HepG2 (cell line): Measurements from ENCODE around the gene VEZF1. TPM values are rescaled to one million over a fixed set of nuclear protein-coding genes. Genes with fewer than 3 reads are reported as not detected.

ENCODE experiments used
- CCDC6 ChIP-seq: sonication (generic); formaldehyde crosslinking; IDR thresholded peaks from 2 replicates; pipeline ENCODE4 v1.8.1; 2022; ENCODE audit warnings: mild to moderate bottlenecking, missing genetic modification reagents, moderate library complexity
- ELF1 ChIP-seq: sonication (generic); formaldehyde crosslinking; IDR thresholded peaks from 2 replicates; pipeline ENCODE4 v1.4.0; 2020; ENCODE audit warnings: missing genetic modification reagents
- GABPA ChIP-seq, 2 experiments: IDR thresholded peaks; 2 replicates each; pipeline ENCODE4 v1.6.1; 2011 to 2016; ENCODE audit warnings: low read depth in 2 of 2, low read length in 1 of 2, missing biosample characterization in 1 of 2, missing genetic modification characterization in 1 of 2
- MIXL1 ChIP-seq: IDR thresholded peaks from 2 replicates; pipeline ENCODE4 v1.6.1; 2016
- NR2C2 ChIP-seq: sonication (generic); formaldehyde crosslinking; IDR thresholded peaks from 2 replicates; pipeline ENCODE4 v1.4.0; 2020; ENCODE audit warnings: missing genetic modification reagents, mild to moderate bottlenecking, moderate library complexity, borderline replicate concordance
- PHF21A ChIP-seq: sonication (generic); formaldehyde crosslinking; IDR thresholded peaks from 2 replicates; pipeline ENCODE4 v1.5.0; 2020; ENCODE audit warnings: mild to moderate bottlenecking, missing genetic modification reagents
- SP1 ChIP-seq, 2 experiments: fragments of 450-650 bp in 1 of 2; sonication (generic) in 1 of 2; formaldehyde crosslinking in 1 of 2; IDR thresholded peaks; 2 replicates each; pipeline versions ENCODE4 v1.4.0 to v1.6.1; 2016 to 2020; ENCODE audit warnings: missing genetic modification reagents in 1 of 2
- WIZ ChIP-seq: sonication (generic); formaldehyde crosslinking; IDR thresholded peaks from 2 replicates; pipeline ENCODE4 v1.5.1; 2020; ENCODE audit warnings: mild to moderate bottlenecking, missing genetic modification reagents
- XBP1 ChIP-seq: sonication (generic); formaldehyde crosslinking; IDR thresholded peaks from 2 replicates; pipeline ENCODE4 v1.5.0; 2020; ENCODE audit warnings: missing genetic modification reagents
- ZNF143 ChIP-seq: sonication (generic); formaldehyde crosslinking; IDR thresholded peaks from 2 replicates; pipeline ENCODE4 v1.4.0; 2020; ENCODE audit warnings: missing genetic modification reagents
- ZNF432 ChIP-seq: sonication (generic); formaldehyde crosslinking; IDR thresholded peaks from 2 replicates; pipeline ENCODE4 v1.5.0; 2020; ENCODE audit warnings: missing genetic modification reagents, mild to moderate bottlenecking, borderline replicate concordance
- ZNF720 ChIP-seq: sonication (generic); formaldehyde crosslinking; IDR thresholded peaks from 2 replicates; pipeline ENCODE4 v1.4.0; 2020; ENCODE audit warnings: missing genetic modification reagents
- ZNF788 ChIP-seq: sonication (generic); formaldehyde crosslinking; IDR thresholded peaks from 2 replicates; pipeline ENCODE4 v1.5.0; 2020; ENCODE audit warnings: mild to moderate bottlenecking, missing genetic modification reagents, borderline replicate concordance
- polyA plus RNA-seq, 8 experiments: library from polyadenylated mRNA; depleted of rRNA in 3 of 8; stranded (reverse) in 7 of 8; unstranded in 1 of 8; fragments of >200 nt; fragmentation: Illumina TruSeq in 4 of 8; extraction: Trizol in 4 of 8; gene quantifications; 2 replicates each; pipeline versions ENCODE4 v1.2.1 to v1.2.3, GENCODE V29; 2011 to 2016; ENCODE audit warnings: low read depth in 4 of 8, missing spikeins in 1 of 8, mixed read lengths in 1 of 8; ENCODE audit not compliant: insufficient read depth in 1 of 8
- total RNA-seq, 5 experiments: library from RNA; depleted of rRNA; stranded (reverse); fragments of >200 nt; fragmentation: Illumina TruSeq; extraction: Trizol; gene quantifications; 2 replicates each; pipeline ENCODE4 v1.2.3, GENCODE V29; 2016; ENCODE audit warnings: low read depth in 1 of 5
- TF ChIP-seq, protein P1 (sequence below): IDR thresholded peaks from 2 replicates; pipeline ENCODE4 v1.6.1; 2016; ENCODE audit warnings: missing compliant biosample characterization, missing genetic modification reagents, borderline replicate concordance
- TF ChIP-seq, protein P2 (sequence below): IDR thresholded peaks from 2 replicates; pipeline ENCODE4 v1.6.1; 2012; ENCODE audit warnings: low read depth, low read length, improper control_type of control experiment
- TF ChIP-seq, protein P3 (sequence below): sonication (generic); formaldehyde crosslinking; IDR thresholded peaks from 2 replicates; pipeline ENCODE4 v1.4.0; 2020; ENCODE audit warnings: mild to moderate bottlenecking, low read depth, missing genetic modification reagents
- TF ChIP-seq, protein P4 (sequence below): IDR thresholded peaks from 2 replicates; pipeline ENCODE4 v1.6.1; 2016; ENCODE audit warnings: low read depth
- TF ChIP-seq, protein P5 (sequence below): sonication (generic); formaldehyde crosslinking; IDR thresholded peaks from 2 replicates; pipeline ENCODE4 v1.8.0; 2022; ENCODE audit warnings: mild to moderate bottlenecking, missing genetic modification reagents, moderate library complexity
- TF ChIP-seq, protein P6 (sequence below): sonication (generic); formaldehyde crosslinking; IDR thresholded peaks from 2 replicates; pipeline ENCODE4 v1.8.0; 2022; ENCODE audit warnings: missing genetic modification reagents, low read depth, mild to moderate bottlenecking, borderline replicate concordance
- TF ChIP-seq, protein P7 (sequence below): sonication (generic); formaldehyde crosslinking; conservative IDR thresholded peaks from 2 replicates; pipeline ENCODE4 v1.5.0; 2020; ENCODE audit warnings: missing genetic modification reagents

The VEZF1 gene
- total and polyA plus RNA-seq, 2 of the 13 experiments (the other 11 are each of a cell fraction or from before 2014, with no cell fraction given): 45.9 to 49.7 TPM

DNA sequence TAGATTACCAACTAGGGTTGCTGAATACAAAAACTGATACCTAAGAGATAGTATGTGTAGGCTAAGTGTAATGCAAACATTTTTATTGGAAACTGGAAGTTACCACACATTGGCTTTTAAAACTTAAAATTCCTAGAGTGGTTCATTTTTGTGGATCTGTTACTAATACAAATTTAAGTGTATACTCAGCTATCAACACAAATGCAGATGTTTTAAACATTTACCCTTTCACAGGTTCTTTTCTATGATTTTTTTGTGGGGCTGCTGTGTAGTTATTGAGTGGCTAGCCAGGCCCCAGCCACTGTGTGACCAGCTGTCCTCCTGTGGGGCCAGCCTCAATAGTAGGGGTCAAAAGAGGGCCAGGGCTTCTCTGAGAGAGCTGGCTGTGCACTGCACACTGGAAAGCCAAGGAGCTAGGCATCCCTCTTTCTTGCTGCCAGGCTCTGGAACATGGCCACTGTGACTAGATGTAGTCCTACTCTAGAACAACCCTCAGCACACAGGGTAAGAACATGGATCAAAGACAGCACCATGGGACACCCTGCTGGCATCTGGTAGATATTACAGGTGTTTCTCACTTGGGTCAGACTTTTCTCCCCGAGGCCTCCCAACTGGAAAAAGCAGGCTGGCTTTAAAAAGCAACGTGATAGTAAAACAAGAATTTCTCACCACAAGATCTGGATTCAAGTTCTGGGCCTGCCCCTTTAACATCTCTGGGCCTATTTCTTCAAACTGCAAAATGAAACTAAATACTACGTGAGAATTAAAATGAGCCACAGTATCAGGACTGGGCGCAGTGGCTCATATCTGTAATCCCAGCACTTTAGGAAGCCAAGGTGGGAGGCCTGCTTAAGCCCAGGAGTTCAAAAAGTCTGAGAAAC lies 7.3 kb upstream of the VEZF1 start (continued):
- TF ChIP-seq SP1 (IDR thresholded peaks at IDR 0.05) (no peak), SP1 (CRISPR knock-in tag; IDR thresholded peaks at IDR 0.05) (0 out of 2 replicates have a peak, but pooled peaks have one; percentile 29), ZNF432 (no peak), NR2C2 (no peak), XBP1 (no peak), PHF21A (CRISPR knock-in tag) (no peak), GABPA (IDR thresholded peaks at IDR 0.05; ENCODE audit: low read depth, low read length) (no peak), GABPA (CRISPR knock-in tag; IDR thresholded peaks at IDR 0.05; ENCODE audit: low read depth) (no peak), ZNF788 (CRISPR knock-in tag) (peak; percentile 54; the same call in 1 of the 2 replicates), CCDC6 (peak; percentile 43; the same call in 1 of the 2 replicates), ZNF720 (CRISPR knock-in tag) (no peak), MIXL1 (peak; percentile 39; the same call in 1 of the 2 replicates), ELF1 (CRISPR knock-in tag) (no peak), WIZ (no peak), ZNF143 (CRISPR knock-in tag) (no peak)
- TF ChIP-seq, protein P1, sequence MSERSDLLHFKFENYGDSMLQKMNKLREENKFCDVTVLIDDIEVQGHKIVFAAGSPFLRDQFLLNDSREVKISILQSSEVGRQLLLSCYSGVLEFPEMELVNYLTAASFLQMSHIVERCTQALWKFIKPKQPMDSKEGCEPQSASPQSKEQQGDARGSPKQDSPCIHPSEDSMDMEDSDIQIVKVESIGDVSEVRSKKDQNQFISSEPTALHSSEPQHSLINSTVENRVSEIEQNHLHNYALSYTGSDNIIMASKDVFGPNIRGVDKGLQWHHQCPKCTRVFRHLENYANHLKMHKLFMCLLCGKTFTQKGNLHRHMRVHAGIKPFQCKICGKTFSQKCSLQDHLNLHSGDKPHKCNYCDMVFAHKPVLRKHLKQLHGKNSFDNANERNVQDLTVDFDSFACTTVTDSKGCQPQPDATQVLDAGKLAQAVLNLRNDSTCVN: peak; percentile 93
- TF ChIP-seq, protein P2, sequence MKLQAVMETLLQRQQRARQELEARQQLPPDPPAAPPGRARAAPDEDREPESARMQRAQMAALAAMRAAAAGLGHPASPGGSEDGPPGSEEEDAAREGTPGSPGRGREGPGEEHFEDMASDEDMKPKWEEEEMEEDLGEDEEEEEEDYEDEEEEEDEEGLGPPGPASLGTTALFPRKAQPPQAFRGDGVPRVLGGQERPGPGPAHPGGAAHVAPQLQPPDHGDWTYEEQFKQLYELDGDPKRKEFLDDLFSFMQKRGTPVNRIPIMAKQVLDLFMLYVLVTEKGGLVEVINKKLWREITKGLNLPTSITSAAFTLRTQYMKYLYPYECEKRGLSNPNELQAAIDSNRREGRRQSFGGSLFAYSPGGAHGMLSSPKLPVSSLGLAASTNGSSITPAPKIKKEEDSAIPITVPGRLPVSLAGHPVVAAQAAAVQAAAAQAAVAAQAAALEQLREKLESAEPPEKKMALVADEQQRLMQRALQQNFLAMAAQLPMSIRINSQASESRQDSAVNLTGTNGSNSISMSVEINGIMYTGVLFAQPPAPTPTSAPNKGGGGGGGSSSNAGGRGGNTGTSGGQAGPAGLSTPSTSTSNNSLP: peak; percentile 31; the same call in 1 of the 2 replicates
- TF ChIP-seq, protein P3, sequence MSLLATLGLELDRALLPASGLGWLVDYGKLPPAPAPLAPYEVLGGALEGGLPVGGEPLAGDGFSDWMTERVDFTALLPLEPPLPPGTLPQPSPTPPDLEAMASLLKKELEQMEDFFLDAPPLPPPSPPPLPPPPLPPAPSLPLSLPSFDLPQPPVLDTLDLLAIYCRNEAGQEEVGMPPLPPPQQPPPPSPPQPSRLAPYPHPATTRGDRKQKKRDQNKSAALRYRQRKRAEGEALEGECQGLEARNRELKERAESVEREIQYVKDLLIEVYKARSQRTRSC (CRISPR knock-in tag): no peak
- TF ChIP-seq, protein P4, sequence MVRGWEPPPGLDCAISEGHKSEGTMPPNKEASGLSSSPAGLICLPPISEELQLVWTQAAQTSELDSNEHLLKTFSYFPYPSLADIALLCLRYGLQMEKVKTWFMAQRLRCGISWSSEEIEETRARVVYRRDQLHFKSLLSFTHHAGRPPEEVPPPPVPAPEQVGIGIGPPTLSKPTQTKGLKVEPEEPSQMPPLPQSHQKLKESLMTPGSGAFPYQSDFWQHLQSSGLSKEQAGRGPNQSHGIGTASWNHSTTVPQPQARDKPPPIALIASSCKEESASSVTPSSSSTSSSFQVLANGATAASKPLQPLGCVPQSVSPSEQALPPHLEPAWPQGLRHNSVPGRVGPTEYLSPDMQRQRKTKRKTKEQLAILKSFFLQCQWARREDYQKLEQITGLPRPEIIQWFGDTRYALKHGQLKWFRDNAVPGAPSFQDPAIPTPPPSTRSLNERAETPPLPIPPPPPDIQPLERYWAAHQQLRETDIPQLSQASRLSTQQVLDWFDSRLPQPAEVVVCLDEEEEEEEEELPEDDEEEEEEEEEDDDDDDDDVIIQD (CRISPR knock-in tag): no peak; the same call in 1 of the 2 replicates
- TF ChIP-seq, protein P5, sequence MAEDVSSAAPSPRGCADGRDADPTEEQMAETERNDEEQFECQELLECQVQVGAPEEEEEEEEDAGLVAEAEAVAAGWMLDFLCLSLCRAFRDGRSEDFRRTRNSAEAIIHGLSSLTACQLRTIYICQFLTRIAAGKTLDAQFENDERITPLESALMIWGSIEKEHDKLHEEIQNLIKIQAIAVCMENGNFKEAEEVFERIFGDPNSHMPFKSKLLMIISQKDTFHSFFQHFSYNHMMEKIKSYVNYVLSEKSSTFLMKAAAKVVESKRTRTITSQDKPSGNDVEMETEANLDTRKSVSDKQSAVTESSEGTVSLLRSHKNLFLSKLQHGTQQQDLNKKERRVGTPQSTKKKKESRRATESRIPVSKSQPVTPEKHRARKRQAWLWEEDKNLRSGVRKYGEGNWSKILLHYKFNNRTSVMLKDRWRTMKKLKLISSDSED: no peak
- TF ChIP-seq, protein P6, sequence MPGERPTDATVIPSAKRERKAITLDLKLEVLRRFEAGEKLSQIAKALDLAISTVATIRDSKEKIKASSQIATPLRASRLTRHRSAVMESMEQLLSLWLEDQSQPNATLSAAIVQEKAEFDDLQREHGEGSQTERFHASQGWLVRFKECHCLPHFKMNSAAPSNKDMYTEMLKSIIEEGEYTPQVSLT (CRISPR knock-in tag): no peak
- TF ChIP-seq, protein P7, sequence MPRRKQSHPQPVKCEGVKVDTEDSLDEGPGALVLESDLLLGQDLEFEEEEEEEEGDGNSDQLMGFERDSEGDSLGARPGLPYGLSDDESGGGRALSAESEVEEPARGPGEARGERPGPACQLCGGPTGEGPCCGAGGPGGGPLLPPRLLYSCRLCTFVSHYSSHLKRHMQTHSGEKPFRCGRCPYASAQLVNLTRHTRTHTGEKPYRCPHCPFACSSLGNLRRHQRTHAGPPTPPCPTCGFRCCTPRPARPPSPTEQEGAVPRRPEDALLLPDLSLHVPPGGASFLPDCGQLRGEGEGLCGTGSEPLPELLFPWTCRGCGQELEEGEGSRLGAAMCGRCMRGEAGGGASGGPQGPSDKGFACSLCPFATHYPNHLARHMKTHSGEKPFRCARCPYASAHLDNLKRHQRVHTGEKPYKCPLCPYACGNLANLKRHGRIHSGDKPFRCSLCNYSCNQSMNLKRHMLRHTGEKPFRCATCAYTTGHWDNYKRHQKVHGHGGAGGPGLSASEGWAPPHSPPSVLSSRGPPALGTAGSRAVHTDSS: no peak
